ENCODE data around the gene KANSL1L. TPM values are rescaled to one million over a fixed set of nuclear protein-coding genes. Genes with fewer than 3 reads are reported as not detected.

KANSL1L gene
- total RNA-seq, 1 experiment from 2014 or later = 6.7 TPM

DNA sequence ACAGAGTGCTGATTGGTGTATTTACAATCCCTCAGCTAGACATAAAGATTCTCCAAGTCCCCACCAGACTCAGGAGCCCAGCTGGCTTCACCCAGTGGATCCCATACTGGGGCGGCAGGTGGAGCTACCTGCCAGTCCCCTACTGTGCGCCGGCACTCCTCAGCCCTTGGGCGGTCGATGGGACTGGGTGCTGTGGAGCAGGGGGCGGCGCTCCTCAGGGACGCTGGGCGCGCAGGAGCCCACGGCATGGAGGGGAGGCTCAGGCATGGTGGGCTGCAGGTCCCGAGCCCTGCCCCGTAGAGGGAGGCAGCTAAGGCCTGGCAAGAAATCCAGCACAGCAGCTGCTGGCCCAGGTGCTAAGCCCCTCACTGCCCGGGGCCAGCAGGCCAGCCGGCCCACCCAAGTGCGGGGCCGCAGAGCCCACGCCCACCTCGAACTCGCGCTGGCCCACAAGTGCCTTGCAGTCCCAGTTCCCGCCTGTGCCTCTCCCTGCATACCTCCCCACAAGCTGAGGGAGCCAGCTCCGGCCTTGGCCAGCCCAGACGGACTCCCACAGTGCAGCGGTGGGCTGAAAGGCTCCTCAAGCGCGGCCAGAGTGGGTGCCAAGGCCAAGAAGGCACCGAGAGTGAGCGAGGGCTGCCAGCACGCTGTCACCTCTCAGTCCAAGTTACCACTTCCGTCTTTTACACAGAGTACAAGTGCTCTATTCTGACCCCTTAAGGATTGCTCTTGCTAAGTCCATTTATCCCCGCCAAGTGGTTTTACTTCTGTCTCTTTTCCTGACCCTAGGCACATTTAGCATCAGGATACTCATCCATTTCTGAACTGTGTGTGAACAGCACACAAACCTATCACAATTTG is 170.5 kb downstream of the KANSL1L start (continued):
- TF ChIP-seq TCF7L2 (IDR thresholded peaks at IDR 0.05; ENCODE audit: borderline replicate concordance, extremely low read depth, insufficient read depth, insufficient read length) = no peak
- TF ChIP-seq CEBPB (IDR thresholded peaks at IDR 0.05; ENCODE audit: low read depth) = no peak
- no peak for TF ChIP-seq EGR1 (IDR thresholded peaks at IDR 0.05; ENCODE audit: low read depth)
- TF ChIP-seq SP1 (IDR thresholded peaks at IDR 0.05; ENCODE audit: low read depth) = no peak
- TF ChIP-seq, protein P1, sequence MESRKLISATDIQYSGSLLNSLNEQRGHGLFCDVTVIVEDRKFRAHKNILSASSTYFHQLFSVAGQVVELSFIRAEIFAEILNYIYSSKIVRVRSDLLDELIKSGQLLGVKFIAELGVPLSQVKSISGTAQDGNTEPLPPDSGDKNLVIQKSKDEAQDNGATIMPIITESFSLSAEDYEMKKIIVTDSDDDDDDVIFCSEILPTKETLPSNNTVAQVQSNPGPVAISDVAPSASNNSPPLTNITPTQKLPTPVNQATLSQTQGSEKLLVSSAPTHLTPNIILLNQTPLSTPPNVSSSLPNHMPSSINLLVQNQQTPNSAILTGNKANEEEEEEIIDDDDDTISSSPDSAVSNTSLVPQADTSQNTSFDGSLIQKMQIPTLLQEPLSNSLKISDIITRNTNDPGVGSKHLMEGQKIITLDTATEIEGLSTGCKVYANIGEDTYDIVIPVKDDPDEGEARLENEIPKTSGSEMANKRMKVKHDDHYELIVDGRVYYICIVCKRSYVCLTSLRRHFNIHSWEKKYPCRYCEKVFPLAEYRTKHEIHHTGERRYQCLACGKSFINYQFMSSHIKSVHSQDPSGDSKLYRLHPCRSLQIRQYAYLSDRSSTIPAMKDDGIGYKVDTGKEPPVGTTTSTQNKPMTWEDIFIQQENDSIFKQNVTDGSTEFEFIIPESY (IDR thresholded peaks at IDR 0.05; ENCODE audit: extremely low read depth, insufficient replicate concordance, low read length) = no peak
- TF ChIP-seq ZNF274 (IDR thresholded peaks at IDR 0.05; ENCODE audit: low read depth, low read length) = no peak

DNA sequence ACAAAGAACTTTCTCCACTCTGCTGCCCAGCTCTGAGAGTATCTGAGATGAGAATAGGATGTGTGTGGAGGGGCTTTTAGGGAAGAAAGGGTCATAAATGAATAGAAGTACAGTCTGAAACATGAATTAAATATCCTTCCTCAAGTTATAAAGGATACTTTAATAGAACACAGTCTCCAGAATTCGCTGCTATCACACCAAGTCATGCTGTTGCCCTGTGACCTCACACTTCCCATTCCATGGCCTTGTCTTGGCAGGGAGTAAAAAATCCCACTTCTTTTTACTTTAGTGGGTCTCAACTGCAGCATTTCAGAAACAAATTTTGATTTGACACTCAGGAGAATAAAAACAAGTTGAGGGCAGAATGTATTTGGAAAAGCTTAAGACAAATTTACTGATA is 172.6 kb downstream of the KANSL1L start:
- TF ChIP-seq EZH2 (IDR thresholded peaks at IDR 0.05) = no peak
- TF ChIP-seq SIN3A (IDR thresholded peaks at IDR 0.05; ENCODE audit: low read depth) = no peak
- no peak for TF ChIP-seq CBX3 (IDR thresholded peaks at IDR 0.05; ENCODE audit: low read depth)
- TF ChIP-seq POLR2A (IDR thresholded peaks at IDR 0.05; ENCODE audit: borderline replicate concordance, extremely low read depth, insufficient read depth, insufficient read length) = no peak
- no peak for TF ChIP-seq ELF1 (IDR thresholded peaks at IDR 0.05; ENCODE audit: borderline replicate concordance, low read depth)
- no peak for TF ChIP-seq POLR2AphosphoS5 (IDR thresholded peaks at IDR 0.05; ENCODE audit: low read depth, low read length)
- TF ChIP-seq RAD21 (IDR thresholded peaks at IDR 0.05; ENCODE audit: low read depth) = no peak
- TF ChIP-seq FOSL1 (IDR thresholded peaks at IDR 0.05; ENCODE audit: low read depth) = no peak
- TF ChIP-seq, protein P2, sequence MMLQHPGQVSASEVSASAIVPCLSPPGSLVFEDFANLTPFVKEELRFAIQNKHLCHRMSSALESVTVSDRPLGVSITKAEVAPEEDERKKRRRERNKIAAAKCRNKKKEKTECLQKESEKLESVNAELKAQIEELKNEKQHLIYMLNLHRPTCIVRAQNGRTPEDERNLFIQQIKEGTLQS (IDR thresholded peaks at IDR 0.05) = no peak

More for the DNA sequence above, 172.6 kb downstream of the KANSL1L start:
- H3K36me3 ChIP-seq (ENCODE audit: control insufficient read depth in 1 of 2, insufficient read depth in 2 of 2, low read length in 2 of 2) = no peaks in the 10 kb centered on the region; a peak in 1 of 4 replicates
- no peak overlapping the region for H3K9ac ChIP-seq (ENCODE audit: low read length)
- CTCF ChIA-PET = no interaction called here
- ATAC-seq (no peak), DNase-seq (ENCODE audit: low read depth, low spot score) (no peak)
- H3K27ac ChIP-seq (ENCODE audit: low read depth, low read length) = no peak overlapping the region
- POLR2A ChIA-PET = no interaction called here
- H3K4me2 ChIP-seq (ENCODE audit: low read length) = no peak overlapping the region
- H2AFZ ChIP-seq (ENCODE audit: low read depth, low read length, poor library complexity, severe bottlenecking) = no peak overlapping the region
- RAD21 ChIA-PET (ENCODE audit: low non-redundant PET in 1 of 2, low total read pairs in 2 of 2, uncharacterized antibody in 2 of 2, unreplicated experiment in 2 of 2) = no interaction called here
- H4K20me1 ChIP-seq (ENCODE audit: insufficient read depth) = peaks cover under 1% of the 10 kb centered on the region; the same call in 1 of the 2 replicates
- no TSS peak for BruUV-seq (replicated peaks)
- H3K4me1 ChIP-seq (ENCODE audit: control insufficient read depth in 1 of 2, insufficient read depth in 2 of 2, low read length in 2 of 2) = peaks cover 0 to 11% of the 10 kb centered on the region in 2 experiments; a peak in 3 of 4 replicates
- no peaks in the 10 kb centered on the region for H3K9me2 ChIP-seq (ENCODE audit: insufficient read depth)
- no peaks in the 10 kb centered on the region for H3K9me3 ChIP-seq (ENCODE audit: control insufficient read depth in 1 of 2, insufficient read depth in 1 of 2, low read depth in 1 of 2, low read length in 2 of 2)
- intact Hi-C loops (cut with micrococcal nuclease) = no loop called here
- no peaks in the 10 kb centered on the region for H3K27me3 ChIP-seq (ENCODE audit: insufficient read depth, low read length)
- H3K79me2 ChIP-seq (ENCODE audit: insufficient read depth, low read length) = peaks cover 12% of the 10 kb centered on the region
- H3K4me3 ChIP-seq (replicated peaks in 1 of 2; ENCODE audit: low read depth in 1 of 2, low read length in 2 of 2) = no peak overlapping the region

All from HCT116 (cell line).